Measurements from ENCODE around the gene NT5C3B. TPM values are rescaled to one million over a fixed set of nuclear protein-coding genes. Genes with fewer than 3 reads are reported as not detected.

Gene NT5C3B
- total RNA-seq, 1 donor from 2014 or later = 106 TPM

- Histone ChIP-seq H3K4me1 (peaks cover 10% of the 10 kb centered on the region), H2AFZ (replicated peaks) (no peak overlapping the region)
- no peak overlapping the region for H3K4me3 Mint-ChIP-seq
Measured at GRCh38 chr17:41803049-41804020, 32.7 kb downstream of the NT5C3B start.

DNA sequence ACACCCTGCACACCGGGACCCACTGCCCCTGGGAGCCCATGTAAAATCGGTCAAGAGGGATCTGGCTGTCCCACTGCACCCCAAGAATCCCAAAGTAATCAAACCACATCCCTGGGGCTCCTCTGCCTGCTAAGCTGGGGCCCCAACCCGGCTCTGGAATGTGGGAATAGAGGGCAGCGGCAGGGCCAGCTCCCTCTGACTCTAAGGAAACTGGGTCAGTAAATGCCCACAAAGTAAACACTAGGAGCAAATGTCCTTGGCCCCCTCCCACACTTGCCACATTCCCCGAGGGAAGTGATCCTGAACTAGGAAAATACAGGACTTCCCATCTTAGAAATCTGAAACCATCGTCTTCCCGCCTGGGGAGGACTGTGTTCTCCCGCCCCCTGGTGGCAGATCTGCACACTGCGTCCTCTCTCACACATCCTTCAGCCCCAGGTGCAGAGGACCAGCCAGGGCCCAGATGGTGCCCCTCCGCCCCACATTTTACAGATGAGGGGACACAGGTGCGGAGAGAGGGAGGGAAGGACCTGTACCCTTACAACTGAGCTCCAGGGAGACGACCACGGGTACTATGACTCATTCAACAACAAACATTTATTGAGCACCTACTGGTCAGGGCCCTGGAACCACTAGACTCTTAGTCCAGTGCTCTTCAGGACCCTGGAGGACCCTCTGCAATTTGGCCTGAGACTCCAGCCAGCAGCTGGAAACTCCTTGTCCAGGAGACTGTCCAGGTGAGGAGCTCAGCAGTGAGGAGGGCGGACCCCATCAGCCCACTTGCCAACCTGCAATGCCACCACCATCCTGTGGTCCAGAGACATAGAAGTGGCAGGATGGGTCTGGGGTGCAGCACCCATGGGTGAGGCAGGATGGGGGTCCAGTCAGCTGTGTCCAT lies 34.4 kb downstream of the NT5C3B start:
- Histone ChIP-seq H3F3A (ENCODE audit: low read depth) (peaks cover 6% of the 10 kb centered on the region), H3K9me3 (ENCODE audit: low read depth) (no peaks in the 10 kb centered on the region), H3K79me2 (ENCODE audit: low read depth) (no peaks in the 10 kb centered on the region), H3K4me2 (peak overlapping the region; percentile 59), H3K4me1 (peaks cover 10% of the 10 kb centered on the region), H3K4me3 (no peak overlapping the region), H3K9ac (no peak overlapping the region), H2AFZ (replicated peaks) (no peak overlapping the region), H3K27me3 (no peaks in the 10 kb centered on the region), H3K36me3 (no peaks in the 10 kb centered on the region), H3K27ac (no peak overlapping the region), H4K20me1 (ENCODE audit: low read depth) (no peaks in the 10 kb centered on the region)
- H3K27me3 Mint-ChIP-seq (ENCODE audit: insufficient read depth, low read depth) = peaks cover 10% of the 10 kb centered on the region
- peaks cover 17% of the 10 kb centered on the region for H3K4me1 Mint-ChIP-seq
- peak overlapping the region; percentile 20 for H3K4me3 Mint-ChIP-seq
- H3K9me3 Mint-ChIP-seq = no peaks in the 10 kb centered on the region
- peak; percentile 87 for DNase-seq (ENCODE audit: low spot score)
- peaks cover 4% of the 10 kb centered on the region for H3K36me3 Mint-ChIP-seq
- H3K27ac Mint-ChIP-seq = peak overlapping the region; percentile 95
- no peak for TF ChIP-seq EZH2 (IDR thresholded peaks at IDR 0.05)
- TF ChIP-seq CTCF (IDR thresholded peaks at IDR 0.05) = peak; percentile 98
- TF ChIP-seq EZH2phosphoT487 (IDR thresholded peaks at IDR 0.05) = no peak

More at GRCh38 chr17:41803049-41804020, 32.7 kb downstream of the NT5C3B start:
- Mint-ChIP-seq H3K36me3 (peaks cover 5% of the 10 kb centered on the region), H3K27me3 (ENCODE audit: insufficient read depth, low read depth) (peaks cover 7% of the 10 kb centered on the region), H3K27ac (no peak overlapping the region), H3K9me3 (no peaks in the 10 kb centered on the region), H3K4me1 (peaks cover 17% of the 10 kb centered on the region)
- Histone ChIP-seq H3K27me3 (no peaks in the 10 kb centered on the region), H4K20me1 (ENCODE audit: low read depth) (no peaks in the 10 kb centered on the region), H3K4me2 (no peak overlapping the region), H3K79me2 (ENCODE audit: low read depth) (no peaks in the 10 kb centered on the region), H3F3A (ENCODE audit: low read depth) (peaks cover 6% of the 10 kb centered on the region), H3K27ac (no peak overlapping the region), H3K4me3 (no peak overlapping the region), H3K36me3 (no peaks in the 10 kb centered on the region), H3K9ac (no peak overlapping the region), H3K9me3 (ENCODE audit: low read depth) (no peaks in the 10 kb centered on the region)
- TF ChIP-seq CTCF (IDR thresholded peaks at IDR 0.05) = no peak
- TF ChIP-seq EZH2 (IDR thresholded peaks at IDR 0.05) = no peak
- no peak for TF ChIP-seq EZH2phosphoT487 (IDR thresholded peaks at IDR 0.05)
- peak; percentile 36 for DNase-seq (ENCODE audit: low spot score)

DNA sequence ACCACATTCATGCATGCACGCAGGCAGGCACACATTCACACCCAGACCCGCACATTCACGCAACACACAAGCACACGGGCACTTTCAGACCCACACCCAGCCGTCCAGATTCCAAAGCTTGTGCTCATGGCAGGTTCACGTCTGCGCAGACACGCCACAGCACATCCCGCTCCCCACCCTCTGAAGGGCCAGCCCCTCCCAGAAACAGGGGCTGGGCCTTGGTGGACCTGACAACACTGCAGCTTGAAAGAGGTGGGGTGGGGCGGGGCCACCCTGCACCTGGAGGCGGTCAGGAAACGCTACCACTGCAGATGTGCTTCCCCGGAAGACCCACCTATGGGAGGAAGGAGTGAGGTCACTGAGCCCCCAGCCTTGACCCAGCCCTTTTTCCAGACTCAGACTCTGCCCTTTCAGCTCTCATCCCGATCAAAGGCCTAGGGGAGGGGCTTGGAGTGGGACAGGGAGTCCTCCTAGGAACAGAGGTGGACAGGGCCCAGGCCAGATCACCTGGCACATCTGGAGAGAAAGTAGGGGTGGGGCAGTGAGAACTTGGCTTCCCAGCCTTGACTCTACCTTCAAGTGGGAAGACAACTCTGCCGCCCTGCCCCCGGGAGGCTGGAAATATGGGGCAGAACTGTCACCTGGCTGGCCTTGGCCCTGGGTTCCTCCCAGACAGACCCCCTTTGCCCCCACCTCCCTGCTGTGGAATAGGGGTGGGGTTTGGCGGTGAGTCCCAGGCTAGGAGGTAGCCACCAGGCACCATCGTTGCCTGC lies 35.2 kb downstream of the NT5C3B start:
- peaks cover 17% of the 10 kb centered on the region for H3K4me1 Mint-ChIP-seq
- Histone ChIP-seq H2AFZ (replicated peaks) (no peak overlapping the region), H3K9ac (no peak overlapping the region), H3K9me3 (ENCODE audit: low read depth) (no peaks in the 10 kb centered on the region), H3K79me2 (ENCODE audit: low read depth) (no peaks in the 10 kb centered on the region), H4K20me1 (ENCODE audit: low read depth) (no peaks in the 10 kb centered on the region), H3K4me1 (peaks cover 10% of the 10 kb centered on the region), H3K4me2 (peak overlapping the region; percentile 59), H3K4me3 (no peak overlapping the region), H3F3A (ENCODE audit: low read depth) (peaks cover 6% of the 10 kb centered on the region), H3K27me3 (no peaks in the 10 kb centered on the region), H3K27ac (no peak overlapping the region), H3K36me3 (no peaks in the 10 kb centered on the region)
- peaks cover 10% of the 10 kb centered on the region for H3K27me3 Mint-ChIP-seq (ENCODE audit: insufficient read depth, low read depth)
- peaks cover 4% of the 10 kb centered on the region for H3K36me3 Mint-ChIP-seq
- no peak overlapping the region for H3K4me3 Mint-ChIP-seq
- TF ChIP-seq EZH2 (IDR thresholded peaks at IDR 0.05) (no peak), EZH2phosphoT487 (IDR thresholded peaks at IDR 0.05) (no peak), CTCF (IDR thresholded peaks at IDR 0.05) (no peak)
- peak; percentile 42 for DNase-seq (ENCODE audit: low spot score)
- H3K27ac Mint-ChIP-seq = no peak overlapping the region
- no peaks in the 10 kb centered on the region for H3K9me3 Mint-ChIP-seq

Measured in neural progenitor cell (in vitro differentiated cells).